CD8-positive, alpha-beta memory T cell (primary cell): ENCODE results near the gene GNB1L. TPM values are rescaled to one million over a fixed set of nuclear protein-coding genes. Genes with fewer than 3 reads are reported as not detected.

Experiments
- CTCF ChIA-PET: fragments of 350-600 bp; sonication (Branson Sonifier 250); formaldehyde crosslinking; loops from one replicate; lab custom pipeline; 2021; ENCODE audit warnings: antibody characterized with exemption; lab: Charles Lee
- POLR2A ChIA-PET: fragments of 350-600 bp; sonication (Branson Sonifier 250); formaldehyde crosslinking; loops from one replicate; lab custom pipeline; 2021; ENCODE audit warnings: antibody characterized with exemption; lab: Charles Lee
- DNase-seq, 5 donors: peaks; one replicate each; pipeline versions ENCODE4 v3.0.0 to v3.0.0-alpha.2; 2020 to 2022; ENCODE audit warnings: mixed read lengths in 1 of 5
- H3K27ac ChIP-seq: one replicate; pipeline ENCODE4 v1.7.0; 2013; ENCODE audit warnings: low read depth, mild to moderate bottlenecking, low read length, moderate library complexity
- H3K27me3 ChIP-seq: 2 replicates; pipeline ENCODE4 v1.7.0; 2013; ENCODE audit warnings: low read length, mild to moderate bottlenecking; ENCODE audit not compliant: insufficient read depth, poor library complexity, severe bottlenecking
- H3K36me3 ChIP-seq: 2 replicates; pipeline ENCODE4 v1.7.0; 2013; ENCODE audit warnings: mild to moderate bottlenecking, low read length, moderate library complexity; ENCODE audit not compliant: insufficient read depth
- H3K4me1 ChIP-seq: 2 replicates; pipeline ENCODE4 v1.7.0; 2013; ENCODE audit warnings: mild to moderate bottlenecking, low read length, moderate library complexity; ENCODE audit not compliant: insufficient read depth
- H3K4me3 ChIP-seq: 2 replicates; pipeline ENCODE4 v1.7.0; 2013; ENCODE audit warnings: mild to moderate bottlenecking, low read length
- H3K9me3 ChIP-seq: 2 replicates; pipeline ENCODE4 v1.7.0; 2013; ENCODE audit warnings: mild to moderate bottlenecking, low read length
- H3K27ac Mint-ChIP-seq, 8 donors: one replicate each; pipeline ENCODE4 v1.8.0; 2020 to 2021; ENCODE audit warnings: mixed read lengths in 8 of 8, mild to moderate bottlenecking in 6 of 8, inconsistent platforms in 3 of 8, moderate library complexity in 3 of 8
- H3K27me3 Mint-ChIP-seq, 2 donors: one replicate each; pipeline ENCODE4 v1.8.0; 2020 to 2021; ENCODE audit warnings: mixed read lengths in 2 of 2, mild to moderate bottlenecking in 1 of 2, moderate library complexity in 1 of 2
- H3K36me3 Mint-ChIP-seq, 3 donors: one replicate each; pipeline ENCODE4 v1.8.0; 2020 to 2021; ENCODE audit warnings: mixed read lengths in 3 of 3, inconsistent platforms in 1 of 3, mild to moderate bottlenecking in 1 of 3
- H3K4me1 Mint-ChIP-seq, 3 donors: one replicate each; pipeline ENCODE4 v1.8.0; 2020 to 2021; ENCODE audit warnings: mixed read lengths in 3 of 3, inconsistent platforms in 1 of 3, mild to moderate bottlenecking in 1 of 3
- H3K4me3 Mint-ChIP-seq, 7 donors: one replicate each; pipeline ENCODE4 v1.8.0; 2020 to 2021; ENCODE audit warnings: mixed read lengths in 7 of 7, mild to moderate bottlenecking in 6 of 7, moderate library complexity in 4 of 7, inconsistent platforms in 2 of 7
- H3K9me3 Mint-ChIP-seq, 5 donors: one replicate each; pipeline ENCODE4 v1.8.0; 2020 to 2022; ENCODE audit warnings: mixed read lengths in 5 of 5, mild to moderate bottlenecking in 3 of 5, moderate library complexity in 2 of 5, inconsistent platforms in 1 of 5
- polyA plus RNA-seq: library from polyadenylated mRNA; unstranded; fragments of 300-500 nt; fragmentation: Illumina TruSeq; gene quantifications from one replicate; pipeline ENCODE4 v1.2.3, GENCODE V29; 2021
- total RNA-seq, 2 experiments: library from RNA; stranded (reverse); gene quantifications; one replicate each; pipeline ENCODE4 v1.2.3, GENCODE V29; 2021

Gene GNB1L
- total and polyA plus RNA-seq, 3 experiments from 2014 or later: 14.2 to 17.9 (median 16.6) TPM

DNA sequence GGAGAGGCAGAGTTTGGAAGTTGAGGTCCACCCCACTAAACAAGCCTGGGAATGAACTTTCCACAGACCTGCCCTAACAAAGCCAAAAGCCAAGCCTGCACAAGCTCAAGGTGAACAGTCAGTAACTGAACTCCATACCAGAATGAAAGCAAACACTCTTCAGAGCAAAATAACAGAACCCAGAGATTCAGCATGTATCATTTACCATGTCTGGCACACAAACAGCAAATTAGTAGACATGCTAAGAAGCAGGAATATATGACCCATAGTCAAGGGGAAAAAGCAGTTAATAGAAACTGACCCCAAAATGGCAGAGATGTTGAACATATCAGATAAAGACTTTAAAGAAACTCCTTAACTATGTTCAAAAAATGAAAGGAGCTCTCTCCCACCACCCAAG, 62.8 kb downstream of the GNB1L start:
- Mint-ChIP-seq H3K9me3 (peaks cover 7 to 20% (median 15%) of the 10 kb centered on the region in 5 donors), H3K36me3 (peaks cover 41 to 66% (median 45%) of the 10 kb centered on the region in 3 donors)
- CTCF ChIA-PET: interaction anchor here (1.1 to 1.5 kb wide), 2 partner anchors 62 to 118 kb away, joined by 3 to 4 read pairs; no protein-coding TSS in a partner anchor

GRCh38 chr22:19791243-19791642, 63.4 kb downstream of the GNB1L start:
- Mint-ChIP-seq H3K4me1 (no peaks in the 10 kb centered on the region), H3K36me3 (peaks cover 38 to 62% (median 45%) of the 10 kb centered on the region in 3 donors), H3K9me3 (peaks cover 7 to 20% (median 15%) of the 10 kb centered on the region in 5 donors), H3K4me3 (no peak overlapping the region), H3K27me3 (no peaks in the 10 kb centered on the region), H3K27ac (no peak overlapping the region)
- no peak overlapping the region for H3K27ac ChIP-seq
- ChIA-PET POLR2A (no interaction called here), CTCF (interaction anchor here (1.1 to 1.5 kb wide), 2 partner anchors 61 to 119 kb away, joined by 3 to 4 read pairs; no protein-coding TSS in a partner anchor)
- no peaks in the 10 kb centered on the region for H3K27me3 ChIP-seq
- no peaks in the 10 kb centered on the region for H3K9me3 ChIP-seq
- no peaks in the 10 kb centered on the region for H3K4me1 ChIP-seq
- no peak for DNase-seq
- H3K4me3 ChIP-seq: no peak overlapping the region
- H3K36me3 ChIP-seq: no peaks in the 10 kb centered on the region

More for the DNA sequence above, 62.8 kb downstream of the GNB1L start:
- Histone ChIP-seq H3K4me3 (no peak overlapping the region), H3K4me1 (no peaks in the 10 kb centered on the region), H3K27me3 (no peaks in the 10 kb centered on the region), H3K36me3 (no peaks in the 10 kb centered on the region), H3K27ac (no peak overlapping the region), H3K9me3 (no peaks in the 10 kb centered on the region)
- POLR2A ChIA-PET: no interaction called here
- no peak overlapping the region for H3K27ac Mint-ChIP-seq
- no peak overlapping the region for H3K4me3 Mint-ChIP-seq
- no peaks in the 10 kb centered on the region for H3K27me3 Mint-ChIP-seq
- no peaks in the 10 kb centered on the region for H3K4me1 Mint-ChIP-seq
- DNase-seq: no peak

DNA sequence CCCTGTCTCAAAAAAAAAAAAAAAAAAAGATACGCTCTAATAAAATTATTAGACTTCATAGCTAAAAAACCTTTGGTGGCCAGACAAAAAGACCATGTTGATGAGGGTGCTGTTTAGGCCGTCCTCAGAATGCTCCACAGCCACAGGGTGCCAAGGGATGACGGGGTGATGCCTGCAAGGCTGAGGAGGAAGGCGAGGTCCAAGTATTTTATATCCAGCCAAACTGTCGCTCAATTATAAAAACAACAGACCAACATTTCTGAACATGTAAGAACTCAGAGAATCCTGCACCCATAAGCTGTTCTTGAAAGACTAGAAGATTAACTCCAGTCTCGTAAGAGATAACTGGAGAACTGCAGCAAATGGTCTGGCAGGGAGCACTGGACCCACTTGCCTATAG, 64.8 kb downstream of the GNB1L start:
- Histone ChIP-seq H3K9me3 (no peaks in the 10 kb centered on the region), H3K4me1 (no peaks in the 10 kb centered on the region), H3K4me3 (no peak overlapping the region), H3K36me3 (no peaks in the 10 kb centered on the region), H3K27me3 (no peaks in the 10 kb centered on the region), H3K27ac (no peak overlapping the region)
- H3K4me3 Mint-ChIP-seq: no peak overlapping the region
- H3K27me3 Mint-ChIP-seq: no peaks in the 10 kb centered on the region
- no peak for DNase-seq
- H3K9me3 Mint-ChIP-seq: peaks cover 7 to 20% (median 15%) of the 10 kb centered on the region in 5 donors
- POLR2A ChIA-PET: interaction anchor here (0.6 kb wide), 1 partner anchor 19 kb away, joined by 3 read pairs; no protein-coding TSS in a partner anchor
- H3K36me3 Mint-ChIP-seq: peaks cover 32 to 51% (median 37%) of the 10 kb centered on the region in 3 donors
- H3K27ac Mint-ChIP-seq: no peak overlapping the region
- CTCF ChIA-PET: no interaction called here
- H3K4me1 Mint-ChIP-seq: no peaks in the 10 kb centered on the region

DNA sequence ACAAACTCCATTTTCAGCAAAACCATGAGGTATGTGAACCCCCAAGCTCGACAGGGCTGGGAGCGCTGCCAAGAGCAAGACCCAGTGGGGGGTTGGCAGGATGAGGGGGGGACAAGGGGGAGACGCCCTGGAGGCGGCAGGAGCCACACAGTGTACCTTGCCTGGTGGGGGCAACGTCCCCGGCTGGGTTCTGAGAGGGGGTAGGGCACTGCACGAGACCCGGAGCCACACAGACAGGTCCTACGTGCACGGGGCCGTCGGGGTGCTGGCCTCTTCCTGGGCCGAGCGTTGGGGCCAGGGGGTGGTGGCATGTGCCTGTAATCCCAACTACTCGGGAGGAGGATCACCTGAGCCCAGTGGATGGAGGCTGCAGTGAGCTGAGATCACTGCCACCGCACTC, 65.3 kb downstream of the GNB1L start:
- Mint-ChIP-seq H3K9me3 (peaks cover 7 to 20% (median 14%) of the 10 kb centered on the region in 5 donors), H3K4me3 (no peak overlapping the region), H3K4me1 (no peaks in the 10 kb centered on the region), H3K27ac (no peak overlapping the region), H3K27me3 (no peaks in the 10 kb centered on the region), H3K36me3 (peaks cover 31 to 49% (median 34%) of the 10 kb centered on the region in 3 donors)
- Histone ChIP-seq H3K4me3 (no peak overlapping the region), H3K36me3 (no peaks in the 10 kb centered on the region), H3K9me3 (no peaks in the 10 kb centered on the region), H3K27ac (no peak overlapping the region), H3K27me3 (no peaks in the 10 kb centered on the region), H3K4me1 (no peaks in the 10 kb centered on the region)
- DNase-seq: no peak
- POLR2A ChIA-PET: interaction anchor here (0.6 kb wide), 1 partner anchor 19 kb away, joined by 3 read pairs; no protein-coding TSS in a partner anchor
- CTCF ChIA-PET: no interaction called here

DNA sequence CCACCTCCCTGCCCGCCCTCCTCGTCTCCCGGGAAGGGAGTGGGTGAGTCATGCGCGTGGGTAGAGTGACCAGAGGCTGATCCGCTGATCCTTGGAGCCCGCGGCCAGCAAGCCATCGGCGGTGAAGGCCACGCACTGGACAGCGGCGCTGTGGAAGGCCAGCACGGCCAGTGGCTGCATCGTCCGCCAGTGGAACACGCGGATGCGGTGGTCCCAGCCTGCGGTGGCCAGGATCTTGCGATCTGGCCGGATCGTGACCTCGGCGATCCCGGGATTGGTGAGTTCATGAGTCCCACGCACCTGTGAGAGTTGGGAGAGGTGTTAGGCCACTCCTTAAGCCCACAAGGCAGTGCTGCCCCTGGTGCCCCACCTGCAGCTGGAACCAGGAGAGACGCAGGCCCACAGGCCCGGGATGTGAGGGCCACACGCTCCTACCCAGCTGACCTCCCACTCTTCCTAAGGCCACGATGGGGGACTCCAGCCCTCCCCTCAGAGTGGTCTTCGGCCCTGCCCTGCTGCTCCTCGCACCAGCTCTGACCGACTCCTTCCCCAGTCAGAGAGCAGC, 65.9 kb downstream of the GNB1L start:
- peaks cover 26 to 44% (median 27%) of the 10 kb centered on the region in 3 donors for H3K36me3 Mint-ChIP-seq
- H3K4me1 Mint-ChIP-seq: no peaks in the 10 kb centered on the region
- Histone ChIP-seq H3K4me1 (no peaks in the 10 kb centered on the region), H3K27me3 (no peaks in the 10 kb centered on the region), H3K27ac (no peak overlapping the region), H3K9me3 (no peaks in the 10 kb centered on the region), H3K36me3 (no peaks in the 10 kb centered on the region), H3K4me3 (no peak overlapping the region)
- H3K9me3 Mint-ChIP-seq: peaks cover 7 to 18% (median 9%) of the 10 kb centered on the region in 5 donors
- ChIA-PET CTCF (no interaction called here), POLR2A (no interaction called here)
- H3K27ac Mint-ChIP-seq: no peak overlapping the region
- DNase-seq: no peak
- no peaks in the 10 kb centered on the region for H3K27me3 Mint-ChIP-seq
- H3K4me3 Mint-ChIP-seq: no peak overlapping the region

GRCh38 chr22:19787849-19788141, 66.9 kb downstream of the GNB1L start:
- ChIA-PET POLR2A (no interaction called here), CTCF (no interaction called here)
- no peak for DNase-seq
- H3K36me3 Mint-ChIP-seq: peaks cover 20 to 38% (median 20%) of the 10 kb centered on the region in 3 donors
- H3K4me3 Mint-ChIP-seq: no peak overlapping the region
- H3K27ac ChIP-seq: no peak overlapping the region
- H3K9me3 ChIP-seq: no peaks in the 10 kb centered on the region
- no peaks in the 10 kb centered on the region for H3K36me3 ChIP-seq
- no peaks in the 10 kb centered on the region for H3K27me3 ChIP-seq
- no peak overlapping the region for H3K27ac Mint-ChIP-seq
- H3K4me3 ChIP-seq: no peak overlapping the region
- no peaks in the 10 kb centered on the region for H3K4me1 ChIP-seq
- H3K27me3 Mint-ChIP-seq: peaks cover 0 to 2% of the 10 kb centered on the region in 2 donors
- H3K4me1 Mint-ChIP-seq: no peaks in the 10 kb centered on the region
- H3K9me3 Mint-ChIP-seq: peaks cover 0 to 11% (median 4%) of the 10 kb centered on the region in 5 donors

- no peaks in the 10 kb centered on the region for H3K4me1 Mint-ChIP-seq
These were observed 67.5 kb downstream of the GNB1L start for GRCh38 chr22:19786959-19787848.

DNA sequence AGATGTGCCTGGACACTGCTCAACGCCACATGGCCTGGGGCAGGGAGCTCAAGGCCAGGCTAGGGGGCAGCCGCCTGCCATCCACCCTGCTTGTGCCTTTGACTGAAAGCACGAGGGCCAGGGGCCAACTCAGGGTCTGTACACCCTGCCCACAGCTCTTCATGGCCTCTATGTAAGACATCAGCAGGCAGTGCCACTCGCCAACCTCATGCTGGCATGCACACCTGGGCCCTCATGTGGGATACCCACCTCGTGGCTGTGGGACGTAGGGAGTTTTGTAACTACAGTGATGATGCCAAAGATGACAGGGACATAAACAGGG, 68.4 kb downstream of the GNB1L start:
- Histone ChIP-seq H3K27ac (no peak overlapping the region), H3K36me3 (no peaks in the 10 kb centered on the region), H3K27me3 (no peaks in the 10 kb centered on the region), H3K9me3 (no peaks in the 10 kb centered on the region), H3K4me3 (no peak overlapping the region), H3K4me1 (no peaks in the 10 kb centered on the region)
- no peaks in the 10 kb centered on the region for H3K9me3 Mint-ChIP-seq
- H3K4me3 Mint-ChIP-seq: no peak overlapping the region
- peaks cover 5 to 23% (median 12%) of the 10 kb centered on the region in 3 donors for H3K36me3 Mint-ChIP-seq
- POLR2A ChIA-PET: no interaction called here
- H3K27me3 Mint-ChIP-seq: peaks cover 0 to 3% of the 10 kb centered on the region in 2 donors
- no peaks in the 10 kb centered on the region for H3K4me1 Mint-ChIP-seq
- no peak for DNase-seq
- CTCF ChIA-PET: interaction anchor here (1.2 kb wide), 1 partner anchor 56 kb away, joined by 4 read pairs; no protein-coding TSS in a partner anchor
- no peak overlapping the region for H3K27ac Mint-ChIP-seq

More at GRCh38 chr22:19786959-19787848, 67.5 kb downstream of the GNB1L start:
- peaks cover 0 to 2% of the 10 kb centered on the region in 2 donors for H3K27me3 Mint-ChIP-seq
- no peaks in the 10 kb centered on the region for H3K9me3 ChIP-seq
- no peak for DNase-seq
- H3K27me3 ChIP-seq: no peaks in the 10 kb centered on the region
- peaks cover 15 to 33% (median 15%) of the 10 kb centered on the region in 3 donors for H3K36me3 Mint-ChIP-seq
- no peak overlapping the region for H3K4me3 ChIP-seq
- no peak overlapping the region for H3K27ac Mint-ChIP-seq
- H3K9me3 Mint-ChIP-seq: peaks cover 0 to 6% (median 3%) of the 10 kb centered on the region in 5 donors
- no peaks in the 10 kb centered on the region for H3K36me3 ChIP-seq
- no peak overlapping the region for H3K27ac ChIP-seq
- ChIA-PET CTCF (no interaction called here), POLR2A (no interaction called here)
- no peak overlapping the region for H3K4me3 Mint-ChIP-seq
- H3K4me1 ChIP-seq: no peaks in the 10 kb centered on the region
